ENCODE data around the gene RAB24.

The RAB24 gene

GRCh38 chr5:177276886-177277285, 26.6 kb downstream of the RAB24 start:
- Histone ChIP-seq H3K79me2 (ENCODE audit: insufficient read depth, low read length) (no peaks in the 10 kb centered on the region), H3K27me3 (ENCODE audit: low read length) (no peaks in the 10 kb centered on the region), H2AFZ (ENCODE audit: low read depth, low read length, severe bottlenecking) (no peak overlapping the region), H3K36me3 (ENCODE audit: low read length) (peaks cover 55% of the 10 kb centered on the region), H3K27ac (ENCODE audit: low read depth, low read length) (no peak overlapping the region), H3K4me3 (ENCODE audit: insufficient read depth, low read length, poor library complexity, severe bottlenecking) (no peak overlapping the region), H3F3A (ENCODE audit: insufficient read depth) (peaks cover 7% of the 10 kb centered on the region), H3K4me2 (ENCODE audit: low read depth, low read length, poor library complexity, severe bottlenecking) (no peak overlapping the region), H3K9ac (ENCODE audit: low read length) (no peak overlapping the region), H3K9me2 (replicated peaks; ENCODE audit: insufficient read depth, low read length) (no peaks in the 10 kb centered on the region), H3K9me3 (ENCODE audit: insufficient read depth, low read length) (no peaks in the 10 kb centered on the region), H4K20me1 (ENCODE audit: low read depth, low read length) (no peaks in the 10 kb centered on the region)
- TF ChIP-seq CTCF (IDR thresholded peaks at IDR 0.05; ENCODE audit: insufficient read depth, low read length, poor library complexity, severe bottlenecking) (no peak), EZH2phosphoT487 (conservative IDR thresholded peaks at IDR 0.05; ENCODE audit: low read length) (no peak)

GRCh38 chr5:177275883-177276282, 27.6 kb downstream of the RAB24 start:
- Histone ChIP-seq H3K27me3 (ENCODE audit: low read length) (no peaks in the 10 kb centered on the region), H3K9me2 (replicated peaks; ENCODE audit: insufficient read depth, low read length) (no peaks in the 10 kb centered on the region), H3K9ac (ENCODE audit: low read length) (no peak overlapping the region), H3K79me2 (ENCODE audit: insufficient read depth, low read length) (no peaks in the 10 kb centered on the region), H3K36me3 (ENCODE audit: low read length) (peaks cover 55% of the 10 kb centered on the region), H3K4me3 (ENCODE audit: insufficient read depth, low read length, poor library complexity, severe bottlenecking) (no peak overlapping the region), H3K27ac (ENCODE audit: low read depth, low read length) (no peak overlapping the region), H2AFZ (ENCODE audit: low read depth, low read length, severe bottlenecking) (no peak overlapping the region), H3K4me2 (ENCODE audit: low read depth, low read length, poor library complexity, severe bottlenecking) (no peak overlapping the region), H3F3A (ENCODE audit: insufficient read depth) (peaks cover 7% of the 10 kb centered on the region), H3K9me3 (ENCODE audit: insufficient read depth, low read length) (no peaks in the 10 kb centered on the region), H4K20me1 (ENCODE audit: low read depth, low read length) (no peaks in the 10 kb centered on the region)
- TF ChIP-seq CTCF (IDR thresholded peaks at IDR 0.05; ENCODE audit: insufficient read depth, low read length, poor library complexity, severe bottlenecking) (no peak), EZH2phosphoT487 (conservative IDR thresholded peaks at IDR 0.05; ENCODE audit: low read length) (no peak)

GRCh38 chr5:177271113-177271512, 32.4 kb downstream of the RAB24 start:
- Histone ChIP-seq H3K9ac (ENCODE audit: low read length) (no peak overlapping the region), H3K79me2 (ENCODE audit: insufficient read depth, low read length) (no peaks in the 10 kb centered on the region), H4K20me1 (ENCODE audit: low read depth, low read length) (no peaks in the 10 kb centered on the region), H3K9me3 (ENCODE audit: insufficient read depth, low read length) (no peaks in the 10 kb centered on the region), H3K4me2 (ENCODE audit: low read depth, low read length, poor library complexity, severe bottlenecking) (no peak overlapping the region), H3K36me3 (ENCODE audit: low read length) (peaks cover 48% of the 10 kb centered on the region), H3K27me3 (ENCODE audit: low read length) (no peaks in the 10 kb centered on the region), H3K27ac (ENCODE audit: low read depth, low read length) (no peak overlapping the region), H2AFZ (ENCODE audit: low read depth, low read length, severe bottlenecking) (no peak overlapping the region), H3K9me2 (replicated peaks; ENCODE audit: insufficient read depth, low read length) (no peaks in the 10 kb centered on the region), H3K4me3 (ENCODE audit: insufficient read depth, low read length, poor library complexity, severe bottlenecking) (no peak overlapping the region), H3F3A (ENCODE audit: insufficient read depth) (0 out of 2 replicates have a peak, but pooled peaks cover 4% of the 10 kb centered on the region)
- TF ChIP-seq CTCF (IDR thresholded peaks at IDR 0.05; ENCODE audit: insufficient read depth, low read length, poor library complexity, severe bottlenecking) (no peak), EZH2phosphoT487 (conservative IDR thresholded peaks at IDR 0.05; ENCODE audit: low read length) (no peak)

All from SU-DHL-6 (cell line).